DND-41 (cell line): ENCODE results near the gene PAK5.

Experiments used
- ATAC-seq: fragments of 200-7000 bp; cut with Tn5 transposase; 3 replicates; pipeline ENCODE4 v1.9.1; 2021; ENCODE audit warnings: low read depth; ENCODE audit not compliant: insufficient read depth
- DNase-seq: peaks from one replicate; pipeline ENCODE4 v3.0.0-alpha.2; 2020
- H2AFZ ChIP-seq: 2 replicates; pipeline ENCODE4 v1.6.0; 2012; ENCODE audit warnings: low read depth, low read length
- H3K27ac ChIP-seq: 2 replicates; pipeline ENCODE4 v1.5.1; 2012; ENCODE audit warnings: low read length, inconsistent platforms
- H3K27me3 ChIP-seq: fragments of 200-600 bp; sonication (generic); 2 replicates; pipeline ENCODE4 v1.6.0; 2012; ENCODE audit warnings: low read length, mild to moderate bottlenecking, inconsistent platforms; ENCODE audit not compliant: insufficient read depth, poor library complexity
- H3K36me3 ChIP-seq: 2 replicates; pipeline ENCODE4 v1.5.1; 2012; ENCODE audit warnings: low read length, inconsistent platforms; ENCODE audit not compliant: insufficient read depth
- H3K4me1 ChIP-seq: 2 replicates; pipeline ENCODE4 v1.5.1; 2012; ENCODE audit warnings: mild to moderate bottlenecking, low read length; ENCODE audit not compliant: insufficient read depth
- H3K4me2 ChIP-seq: 2 replicates; pipeline ENCODE4 v1.6.0; 2012; ENCODE audit warnings: mild to moderate bottlenecking, moderate library complexity, low read length, inconsistent platforms; ENCODE audit not compliant: insufficient read depth
- H3K4me3 ChIP-seq, 2 experiments: fragments of 200-600 bp in 1 of 2; shearing (Covaris generic) in 1 of 2; 2 replicates each; pipeline ENCODE4 v1.5.1; 2012 to 2016; ENCODE audit warnings: inconsistent platforms in 2 of 2, low read length in 2 of 2, mild to moderate bottlenecking in 2 of 2, low read depth in 1 of 2, moderate library complexity in 1 of 2
- H3K79me2 ChIP-seq: 2 replicates; pipeline ENCODE4 v1.6.0; 2012; ENCODE audit warnings: low read length, inconsistent platforms; ENCODE audit not compliant: insufficient read depth
- H3K9ac ChIP-seq: 2 replicates; pipeline ENCODE4 v1.6.0; 2012; ENCODE audit warnings: low read depth, mild to moderate bottlenecking, inconsistent platforms, low read length, moderate library complexity
- H3K9me3 ChIP-seq: 2 replicates; pipeline ENCODE4 v1.5.1; 2012; ENCODE audit warnings: low read length, moderate library complexity, mild to moderate bottlenecking, inconsistent platforms; ENCODE audit not compliant: insufficient read depth, severe bottlenecking
- H4K20me1 ChIP-seq: 2 replicates; pipeline ENCODE4 v1.6.0; 2012; ENCODE audit warnings: low read length; ENCODE audit not compliant: insufficient read depth
- CTCF ChIP-seq: IDR thresholded peaks from 2 replicates; pipeline ENCODE4 v1.5.1; 2012; ENCODE audit warnings: borderline replicate concordance, low read length, moderate library complexity, mild to moderate bottlenecking; ENCODE audit not compliant: poor library complexity, severe bottlenecking; ENCODE audit errors: extremely low read depth
- EZH2 ChIP-seq: IDR thresholded peaks from 3 replicates; pipeline ENCODE4 v1.6.1; 2012; ENCODE audit warnings: borderline replicate concordance, low read depth, mild to moderate bottlenecking, moderate library complexity, low read length, inconsistent platforms; ENCODE audit not compliant: severe bottlenecking

PAK5 gene

GRCh38 chr20:9835302-9835701, 3.6 kb downstream of the PAK5 start:
- Histone ChIP-seq H3K27ac (no peak overlapping the region), H2AFZ (no peak overlapping the region), H3K36me3 (no peaks in the 10 kb centered on the region), H3K79me2 (no peaks in the 10 kb centered on the region), H3K4me2 (no peak overlapping the region), H3K9ac (no peak overlapping the region), H3K4me1 (no peaks in the 10 kb centered on the region), H4K20me1 (no peaks in the 10 kb centered on the region), H3K4me3 (no peak overlapping the region), H3K27me3 (no peaks in the 10 kb centered on the region), H3K9me3 (no peaks in the 10 kb centered on the region)
- ATAC-seq, result no peak
- no peak for TF ChIP-seq EZH2
- TF ChIP-seq CTCF, result no peak
- no peak for DNase-seq

- H3K9me3 ChIP-seq, result no peaks in the 10 kb centered on the region
- H2AFZ ChIP-seq, result no peak overlapping the region
- H3K79me2 ChIP-seq, result no peaks in the 10 kb centered on the region
- TF ChIP-seq CTCF (no peak), EZH2 (no peak)
- H3K27me3 ChIP-seq, result no peaks in the 10 kb centered on the region
- H3K4me3 ChIP-seq, result no peak overlapping the region
- no peak overlapping the region for H3K9ac ChIP-seq
- no peak for ATAC-seq
- H4K20me1 ChIP-seq, result no peaks in the 10 kb centered on the region
- H3K27ac ChIP-seq, result no peak overlapping the region
- H3K36me3 ChIP-seq, result no peaks in the 10 kb centered on the region
- no peak overlapping the region for H3K4me2 ChIP-seq
- H3K4me1 ChIP-seq, result no peaks in the 10 kb centered on the region
- no peak for DNase-seq
Observed at GRCh38 chr20:9831032-9831431, 7.8 kb downstream of the PAK5 start.

- TF ChIP-seq EZH2 (no peak), CTCF (no peak)
- H3K4me3 ChIP-seq, result no peak overlapping the region
- no peaks in the 10 kb centered on the region for H3K79me2 ChIP-seq
- H3K4me1 ChIP-seq, result no peaks in the 10 kb centered on the region
- no peak overlapping the region for H3K4me2 ChIP-seq
- no peaks in the 10 kb centered on the region for H3K9me3 ChIP-seq
- H2AFZ ChIP-seq, result no peak overlapping the region
- no peak overlapping the region for H3K9ac ChIP-seq
- H3K27me3 ChIP-seq, result no peaks in the 10 kb centered on the region
- ATAC-seq, result no peak
- no peak for DNase-seq
- H3K27ac ChIP-seq, result no peak overlapping the region
- H3K36me3 ChIP-seq, result no peaks in the 10 kb centered on the region
- H4K20me1 ChIP-seq, result no peaks in the 10 kb centered on the region
Observed at GRCh38 chr20:9829835-9830234, 9.0 kb downstream of the PAK5 start.

GRCh38 chr20:9817654-9818053, 21.2 kb downstream of the PAK5 start:
- H3K36me3 ChIP-seq, result no peaks in the 10 kb centered on the region
- no peak overlapping the region for H2AFZ ChIP-seq
- no peak overlapping the region for H3K4me3 ChIP-seq
- H3K79me2 ChIP-seq, result no peaks in the 10 kb centered on the region
- ATAC-seq, result no peak
- TF ChIP-seq EZH2 (no peak), CTCF (no peak)
- H3K9ac ChIP-seq, result no peak overlapping the region
- no peaks in the 10 kb centered on the region for H3K27me3 ChIP-seq
- H3K4me1 ChIP-seq, result no peaks in the 10 kb centered on the region
- no peak overlapping the region for H3K27ac ChIP-seq
- no peak for DNase-seq
- H3K4me2 ChIP-seq, result no peak overlapping the region
- H4K20me1 ChIP-seq, result no peaks in the 10 kb centered on the region
- no peaks in the 10 kb centered on the region for H3K9me3 ChIP-seq
